NCI-H1930 (cell line): ENCODE results near the gene SLC2A4.

Source experiments
- DNase-seq, 2 experiments: peaks; one replicate each; lab custom pipeline; 2025; lab: John Stamatoyannopoulos, UW

Gene SLC2A4

GRCh38 chr17:7279448-7279847, 2.1 kb upstream of the SLC2A4 start:
- no peak for DNase-seq

DNA sequence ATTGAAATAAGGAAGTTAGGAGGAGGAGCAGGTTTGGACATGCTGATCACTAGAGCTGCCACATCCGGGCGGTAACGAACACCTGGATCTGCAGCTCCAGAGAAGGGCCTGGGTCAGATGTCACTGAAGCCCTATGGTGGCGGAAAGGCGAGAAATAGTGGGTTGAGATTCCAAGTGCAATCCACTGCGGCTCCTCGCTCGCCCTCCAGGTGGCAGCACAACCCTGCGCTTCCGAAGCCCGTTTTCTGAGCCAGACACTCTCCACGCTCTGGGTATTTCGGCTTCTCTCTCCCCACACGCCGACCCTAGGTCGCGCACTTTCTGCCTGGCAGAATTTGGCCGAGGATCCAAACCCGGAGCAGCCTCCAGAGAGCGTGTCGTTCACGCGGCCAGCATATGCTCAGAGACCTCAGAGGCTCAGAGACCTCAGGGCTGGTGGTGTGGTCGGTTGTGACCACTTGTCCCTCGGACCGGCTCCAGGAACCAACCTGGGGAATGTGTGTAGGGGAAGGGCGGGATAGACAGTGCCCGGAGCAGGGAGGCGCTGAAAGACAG, 922 bp upstream of the SLC2A4 start:
- peak; percentile 65 to 83 for DNase-seq

- no peak for DNase-seq
These were observed 634 bp downstream of the SLC2A4 start for GRCh38 chr17:7281953-7282751.

DNA sequence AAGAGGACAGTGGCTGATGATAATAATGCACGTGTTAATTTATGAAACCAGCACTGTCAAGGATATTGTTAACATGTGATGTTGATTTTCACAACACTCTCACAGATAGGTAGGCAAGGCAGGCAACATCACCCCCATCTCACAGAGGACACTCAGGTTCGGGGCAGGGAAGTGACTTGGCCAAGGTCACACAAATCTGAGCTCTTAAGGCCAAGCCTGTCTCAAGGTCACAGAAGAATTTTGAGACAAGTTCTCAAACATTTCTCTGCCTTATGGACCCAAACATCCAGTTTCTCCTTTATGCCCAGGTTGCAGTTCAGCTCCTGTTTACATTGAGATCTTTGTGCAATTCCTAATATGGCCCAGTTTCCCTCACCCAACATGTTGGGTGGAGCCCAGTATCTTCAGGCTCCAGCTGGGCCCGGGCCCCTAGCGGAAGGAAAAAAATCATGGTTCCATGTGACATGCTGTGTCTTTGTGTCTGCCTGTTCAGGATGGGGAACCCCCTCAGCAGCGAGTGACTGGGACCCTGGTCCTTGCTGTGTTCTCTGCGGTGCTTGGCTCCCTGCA, 1.3 kb downstream of the SLC2A4 start:
- no peak for DNase-seq

DNA sequence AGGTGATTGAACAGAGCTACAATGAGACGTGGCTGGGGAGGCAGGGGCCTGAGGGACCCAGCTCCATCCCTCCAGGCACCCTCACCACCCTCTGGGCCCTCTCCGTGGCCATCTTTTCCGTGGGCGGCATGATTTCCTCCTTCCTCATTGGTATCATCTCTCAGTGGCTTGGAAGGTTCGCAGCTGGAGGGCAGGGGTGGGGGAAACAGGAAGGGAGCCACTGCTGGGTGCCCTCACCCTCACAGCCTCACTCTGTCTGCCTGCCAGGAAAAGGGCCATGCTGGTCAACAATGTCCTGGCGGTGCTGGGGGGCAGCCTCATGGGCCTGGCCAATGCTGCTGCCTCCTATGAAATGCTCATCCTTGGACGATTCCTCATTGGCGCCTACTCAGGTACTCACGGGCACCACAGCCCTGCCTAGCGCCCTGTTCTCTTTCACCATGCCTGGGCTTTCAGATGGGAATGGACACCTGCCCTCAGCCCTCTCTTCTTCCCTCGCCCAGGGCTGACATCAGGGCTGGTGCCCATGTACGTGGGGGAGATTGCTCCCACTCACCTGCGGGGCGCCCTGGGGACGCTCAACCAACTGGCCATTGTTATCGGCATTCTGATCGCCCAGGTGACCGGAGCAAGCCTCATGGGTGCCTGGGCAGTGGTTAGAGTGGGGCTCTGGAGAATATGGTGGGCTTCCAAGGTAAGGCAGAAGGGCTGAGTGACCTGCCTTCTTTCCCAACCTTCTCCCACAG, 2.1 kb downstream of the SLC2A4 start:
- DNase-seq = no peak

DNA sequence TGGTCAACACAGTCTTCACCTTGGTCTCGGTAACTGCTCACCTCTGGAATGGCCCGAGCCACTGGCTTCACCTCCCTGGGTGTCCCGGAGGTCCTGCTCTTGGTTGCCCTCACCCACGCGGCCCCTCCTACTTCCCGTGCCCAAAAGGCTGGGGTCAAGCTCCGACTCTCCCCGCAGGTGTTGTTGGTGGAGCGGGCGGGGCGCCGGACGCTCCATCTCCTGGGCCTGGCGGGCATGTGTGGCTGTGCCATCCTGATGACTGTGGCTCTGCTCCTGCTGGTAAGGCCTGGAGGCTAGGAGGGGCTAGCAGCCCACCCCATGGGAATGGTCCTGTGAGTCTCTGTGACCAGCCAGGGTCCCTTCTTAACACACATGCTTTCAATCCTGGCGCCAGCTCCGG, 3.4 kb downstream of the SLC2A4 start:
- no peak for DNase-seq

- no peak for DNase-seq
These were observed 4.2 kb downstream of the SLC2A4 start for GRCh38 chr17:7285679-7286078.

DNA sequence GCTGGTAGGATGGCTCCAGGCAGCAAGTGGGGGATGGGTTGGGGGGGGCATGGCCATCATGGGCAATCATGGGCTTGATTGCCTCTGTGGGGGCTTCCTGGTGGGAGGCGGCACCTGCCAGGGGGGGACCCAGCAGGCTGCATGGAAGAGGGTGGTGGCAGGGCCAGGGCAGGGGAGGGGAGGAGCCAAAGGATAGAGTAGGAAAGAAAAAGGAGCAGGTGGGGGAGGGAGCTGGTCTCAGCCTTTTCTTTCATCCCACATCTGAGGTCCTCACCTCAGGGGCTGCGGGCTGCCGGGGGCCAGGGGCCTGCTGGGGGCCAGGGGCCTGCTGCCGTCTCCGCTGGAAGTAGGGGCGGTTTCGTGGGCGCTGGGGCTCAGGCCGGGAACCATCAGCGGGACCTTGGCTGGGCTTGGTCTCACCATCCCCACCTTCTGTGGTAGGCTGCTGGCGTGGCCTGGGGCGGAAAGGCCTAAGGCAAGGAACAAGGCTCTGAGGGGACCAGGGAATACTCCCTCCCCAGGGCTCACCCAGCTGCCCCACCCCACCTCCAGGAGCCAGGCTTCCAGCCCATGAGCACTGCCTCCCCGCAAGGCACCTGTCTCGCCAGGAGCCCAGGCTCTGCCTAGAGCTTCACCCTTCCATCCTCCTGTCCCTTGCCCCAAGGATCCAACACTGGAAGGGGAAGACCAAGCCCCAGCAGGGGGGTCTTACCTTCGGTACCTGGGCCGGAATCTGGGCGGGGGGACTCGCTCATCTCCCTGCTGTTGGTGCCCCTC, 7.9 kb downstream of the SLC2A4 start:
- no peak for DNase-seq

GRCh38 chr17:7290166-7290565, 8.6 kb downstream of the SLC2A4 start:
- DNase-seq = no peak

- no peak for DNase-seq
These were observed 9.2 kb downstream of the SLC2A4 start for GRCh38 chr17:7290685-7291084.

DNA sequence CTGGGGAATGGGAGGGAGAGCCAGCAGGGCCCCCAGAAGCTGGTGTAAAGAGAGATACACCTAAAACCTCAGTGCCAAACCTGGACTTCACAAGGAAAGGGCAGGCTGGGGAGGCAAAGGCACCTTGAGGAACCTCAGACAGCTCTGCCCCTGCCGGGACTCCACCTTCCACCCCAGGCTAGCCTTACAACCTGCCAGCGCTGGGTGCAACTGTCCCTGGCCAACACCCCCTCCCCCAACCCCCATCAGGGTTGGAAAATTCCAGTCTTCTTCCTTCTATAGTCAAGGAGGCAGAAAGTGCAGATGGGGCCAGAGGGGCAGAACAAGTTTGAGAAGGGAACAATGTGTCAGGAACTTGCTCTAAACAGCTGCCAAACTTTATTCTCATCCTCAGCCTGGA, 10.7 kb downstream of the SLC2A4 start:
- no peak for DNase-seq

- no peak for DNase-seq
These were observed 11.2 kb downstream of the SLC2A4 start for GRCh38 chr17:7292729-7293128.

DNA sequence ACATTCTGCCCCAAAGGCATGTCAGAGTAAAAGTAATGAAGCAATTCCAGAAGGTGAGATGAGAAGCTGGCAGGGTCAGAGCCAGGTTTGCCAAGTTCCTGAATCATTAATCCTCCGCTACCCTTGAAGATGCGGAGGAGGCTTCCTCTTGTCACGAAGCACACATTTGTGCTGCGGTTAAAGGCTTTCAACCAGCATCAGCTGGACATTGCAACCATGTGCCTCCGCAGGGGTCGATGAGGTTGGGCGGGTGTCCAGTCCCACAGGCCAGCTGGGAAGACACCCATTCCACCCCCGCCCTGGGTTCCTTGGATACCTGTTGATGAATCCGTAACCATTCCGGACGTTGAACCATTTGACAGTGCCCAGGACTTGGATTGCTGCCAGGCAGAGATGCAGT, 11.6 kb downstream of the SLC2A4 start:
- DNase-seq = no peak

- DNase-seq = peak in 1 of 2 experiments; percentile 12
These were observed 12.5 kb downstream of the SLC2A4 start for GRCh38 chr17:7293816-7294613.

DNA sequence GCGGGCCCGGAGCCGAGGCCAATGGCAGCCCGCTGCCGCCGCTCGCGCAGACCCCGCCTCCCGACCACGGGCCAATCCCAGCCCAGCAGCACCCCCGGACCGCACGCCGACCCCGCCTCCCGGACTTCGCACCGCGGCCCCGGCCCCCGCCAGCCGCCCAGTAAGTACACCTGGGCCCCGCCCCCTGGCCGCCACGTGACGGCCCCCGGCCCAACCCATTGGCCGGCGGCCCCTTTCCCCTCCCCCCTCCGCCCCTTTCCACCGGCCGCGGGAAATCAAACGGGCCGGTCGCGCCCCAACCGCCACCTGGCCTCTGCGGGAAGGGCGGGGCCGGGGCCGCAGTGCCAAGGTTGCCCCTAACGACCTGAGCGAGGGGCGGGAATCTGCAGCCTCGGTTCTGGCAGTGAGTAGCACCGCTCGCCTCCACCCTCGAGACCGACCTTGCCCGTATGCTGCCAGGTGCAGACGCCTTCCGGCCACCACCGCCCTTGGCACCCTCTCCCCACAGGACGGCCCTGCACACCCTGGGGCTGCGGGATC, 13.2 kb downstream of the SLC2A4 start, which contains the start of gene YBX2:
Gene YBX2, minus strand, starts transcription at position 26 of the 540 bp plus-strand sequence. CDS start 139 bp downstream, outside the sequence.
- DNase-seq = peak; percentile 88 to 93

DNA sequence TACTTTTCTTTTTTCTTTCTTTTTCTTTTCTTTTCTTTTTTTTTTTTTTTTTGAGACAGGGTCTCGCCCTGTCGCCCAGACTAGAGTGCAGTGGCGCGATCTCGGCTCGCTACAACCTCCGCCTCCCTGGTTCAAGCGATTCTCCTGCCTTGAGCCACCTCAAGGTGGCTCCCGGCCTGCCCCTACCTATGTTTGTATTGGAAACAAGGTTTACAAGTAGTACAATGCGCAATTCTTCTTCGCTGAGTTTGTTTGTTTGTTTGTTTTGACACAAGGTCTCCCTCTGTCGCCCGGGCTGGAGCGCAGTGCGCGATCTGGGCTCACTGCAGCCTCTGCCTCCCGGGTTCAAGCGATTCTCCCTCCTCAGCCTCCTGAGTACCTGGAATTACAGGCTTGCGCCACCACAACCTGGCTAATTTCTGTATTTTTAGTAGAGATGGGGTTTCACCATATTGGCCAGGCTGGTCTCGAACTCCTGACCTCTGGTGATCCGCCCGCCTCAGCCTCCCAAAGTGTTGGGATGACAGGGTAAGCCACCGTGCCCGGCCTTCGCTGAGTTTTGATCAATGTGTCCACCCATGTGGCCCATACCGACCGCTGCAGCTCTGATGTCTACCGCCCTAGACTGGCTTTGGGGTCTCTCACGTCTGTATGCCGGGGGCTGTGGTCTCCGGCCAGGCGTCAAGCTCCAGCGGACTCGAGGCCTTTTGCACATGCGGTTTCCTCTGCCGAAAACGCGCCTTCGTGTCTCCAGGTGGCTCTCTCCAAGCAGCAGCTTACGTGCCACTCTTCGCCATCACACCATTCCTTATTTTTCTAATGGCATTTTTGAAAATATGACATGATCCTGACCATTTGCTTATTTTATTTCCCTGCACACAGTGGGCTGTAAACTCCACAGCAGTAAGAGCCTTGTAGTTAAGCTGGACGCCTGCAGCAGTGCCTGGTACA, 14.0 kb downstream of the SLC2A4 start:
- DNase-seq = peak; percentile 19 to 33

DNA sequence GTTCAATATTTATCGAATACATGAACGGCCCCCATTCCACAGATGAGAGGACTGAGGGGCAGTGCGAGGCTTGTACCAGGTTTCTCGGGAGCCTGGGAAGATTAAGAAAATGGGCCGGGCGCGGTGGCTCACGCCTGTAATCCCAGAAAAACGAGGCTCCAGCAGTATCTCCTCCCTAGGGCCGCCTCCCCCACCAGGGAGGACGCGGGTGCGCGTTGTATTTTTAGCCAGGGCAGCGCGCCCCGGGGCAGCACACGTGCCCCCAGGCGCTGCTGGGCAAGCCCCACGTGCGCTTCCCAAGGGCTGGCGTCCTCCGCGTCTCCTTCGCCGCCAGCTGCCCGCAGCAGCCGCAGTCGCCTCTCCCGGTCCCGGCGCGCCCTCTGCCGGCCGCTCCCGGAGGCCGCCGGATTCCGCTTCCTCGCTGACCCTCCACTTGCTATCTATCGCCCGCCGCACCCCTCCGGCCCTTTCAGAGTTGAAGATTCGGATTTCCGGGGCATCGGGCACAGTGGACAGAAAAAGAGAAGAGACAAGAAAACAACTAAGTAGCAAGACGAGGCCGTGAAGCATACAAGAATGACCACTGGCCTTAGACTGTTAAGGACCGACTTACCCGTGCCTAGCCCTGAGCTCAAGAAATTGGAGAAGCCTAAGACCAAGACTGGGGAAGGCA, 14.8 kb downstream of the SLC2A4 start:
- peak; percentile 65 to 82 for DNase-seq

DNA sequence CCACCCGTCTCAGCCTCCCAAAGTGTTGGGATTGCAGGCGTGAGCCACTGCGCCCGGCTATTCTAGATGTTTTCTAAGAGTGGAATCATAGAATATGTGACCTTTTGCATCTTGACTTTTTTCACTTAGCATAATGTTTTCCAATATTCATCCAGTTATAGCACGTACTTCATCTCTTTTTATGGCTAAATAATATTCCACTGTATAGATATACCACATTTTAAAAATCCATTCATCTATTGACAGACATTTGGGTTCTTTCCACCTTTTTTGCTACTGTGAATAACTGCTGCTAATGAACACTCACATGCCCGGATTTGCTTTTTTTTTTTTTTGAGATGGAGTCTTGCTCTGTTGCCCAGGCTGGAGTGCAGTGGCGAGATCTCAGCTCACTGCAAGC, 22.7 kb downstream of the SLC2A4 start:
- DNase-seq = no peak
